Epithelial cell of proximal tubule (primary cell): ENCODE measurements around the gene DPYSL4. TPM values are rescaled to one million over a fixed set of nuclear protein-coding genes. Genes with fewer than 3 reads are reported as not detected.

ENCODE experiments used
- DNase-seq: peaks from one replicate; pipeline ENCODE4 v3.0.0-alpha.2; 2011; ENCODE audit warnings: low read depth
- H3K4me3 ChIP-seq: 2 replicates; pipeline ENCODE4 v1.5.1; 2011; ENCODE audit warnings: low read depth, mild to moderate bottlenecking, low read length
- total RNA-seq: library from RNA; depleted of rRNA; stranded (reverse); fragments of >200 nt; gene quantifications from 2 replicates; pipeline ENCODE4 v1.2.3, GENCODE V29; 2015
- TF ChIP-seq, protein P1 (sequence below): conservative IDR thresholded peaks from 2 replicates; pipeline ENCODE4 v1.5.1; 2012; ENCODE audit warnings: low read depth, mild to moderate bottlenecking, low read length

DPYSL4 gene
- total RNA-seq, 1 donor from 2014 or later = 3.3 TPM

DNA sequence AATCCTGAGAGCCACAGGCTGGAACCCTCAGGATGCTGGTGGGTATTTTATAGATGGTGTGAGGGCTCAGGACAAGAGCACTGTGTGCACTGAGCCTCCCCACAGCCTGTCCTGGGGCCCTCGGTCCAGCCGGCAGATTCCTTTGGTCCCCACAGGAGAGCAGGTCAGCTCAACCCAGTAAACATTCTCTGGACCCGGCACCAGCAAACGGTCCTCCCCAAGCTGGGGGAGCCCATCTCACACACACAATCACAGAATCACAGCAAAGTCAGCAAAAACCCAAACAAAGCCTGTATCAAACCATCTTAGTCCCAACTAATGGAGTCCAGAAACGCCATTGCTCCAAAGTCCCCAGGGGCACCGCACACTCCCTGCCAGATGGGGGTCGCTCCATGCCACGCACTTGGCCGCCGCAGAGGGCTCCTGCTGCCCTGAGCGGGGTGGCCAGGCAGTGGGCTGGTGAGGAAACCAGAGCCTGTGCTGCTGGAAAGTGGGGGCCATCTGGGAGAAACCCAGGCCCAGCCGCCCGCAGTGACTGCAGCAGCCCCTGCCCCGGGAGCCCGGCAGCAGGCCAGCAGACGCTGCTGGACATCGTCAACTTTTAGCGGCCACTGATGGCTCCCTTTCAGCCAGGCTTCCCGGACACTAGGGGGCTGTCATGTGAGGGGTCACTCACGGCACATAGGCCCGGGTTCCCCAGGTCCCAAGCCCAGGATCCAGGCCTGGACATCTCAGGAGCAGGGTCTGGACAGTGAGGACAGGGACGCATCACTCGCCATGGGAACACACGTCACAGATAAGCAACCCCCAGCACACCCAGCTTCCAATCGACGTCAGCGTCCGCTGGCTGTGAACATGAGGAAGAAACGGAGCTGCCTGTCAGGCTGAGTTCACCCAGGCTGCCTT is 52.6 kb downstream of the DPYSL4 start:
- DNase-seq = no peak
- H3K4me3 ChIP-seq = no peak overlapping the region
- TF ChIP-seq, protein P1, sequence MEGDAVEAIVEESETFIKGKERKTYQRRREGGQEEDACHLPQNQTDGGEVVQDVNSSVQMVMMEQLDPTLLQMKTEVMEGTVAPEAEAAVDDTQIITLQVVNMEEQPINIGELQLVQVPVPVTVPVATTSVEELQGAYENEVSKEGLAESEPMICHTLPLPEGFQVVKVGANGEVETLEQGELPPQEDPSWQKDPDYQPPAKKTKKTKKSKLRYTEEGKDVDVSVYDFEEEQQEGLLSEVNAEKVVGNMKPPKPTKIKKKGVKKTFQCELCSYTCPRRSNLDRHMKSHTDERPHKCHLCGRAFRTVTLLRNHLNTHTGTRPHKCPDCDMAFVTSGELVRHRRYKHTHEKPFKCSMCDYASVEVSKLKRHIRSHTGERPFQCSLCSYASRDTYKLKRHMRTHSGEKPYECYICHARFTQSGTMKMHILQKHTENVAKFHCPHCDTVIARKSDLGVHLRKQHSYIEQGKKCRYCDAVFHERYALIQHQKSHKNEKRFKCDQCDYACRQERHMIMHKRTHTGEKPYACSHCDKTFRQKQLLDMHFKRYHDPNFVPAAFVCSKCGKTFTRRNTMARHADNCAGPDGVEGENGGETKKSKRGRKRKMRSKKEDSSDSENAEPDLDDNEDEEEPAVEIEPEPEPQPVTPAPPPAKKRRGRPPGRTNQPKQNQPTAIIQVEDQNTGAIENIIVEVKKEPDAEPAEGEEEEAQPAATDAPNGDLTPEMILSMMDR = no peak

DNA sequence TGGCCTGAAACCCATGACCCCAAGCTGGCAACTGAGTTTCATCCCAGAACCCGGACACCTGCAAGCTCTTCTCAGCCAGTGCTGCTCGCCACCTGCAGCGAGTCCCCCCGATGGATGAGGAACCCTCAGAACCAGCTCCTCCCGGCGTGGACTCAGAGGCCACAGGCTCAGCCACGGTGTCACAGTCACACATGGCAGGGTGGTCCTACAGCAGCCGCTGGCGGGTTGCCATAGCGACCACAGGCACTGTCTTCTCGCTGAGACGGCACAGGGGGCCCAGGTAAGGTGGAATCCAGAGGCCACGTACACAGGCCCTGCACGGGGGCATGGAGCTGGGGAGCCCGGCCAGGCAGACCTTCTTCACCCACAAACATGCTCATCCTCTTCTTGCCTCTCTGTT is 53.4 kb downstream of the DPYSL4 start:
- H3K4me3 ChIP-seq = no peak overlapping the region
- TF ChIP-seq, protein P1 = no peak
- DNase-seq = no peak

DNA sequence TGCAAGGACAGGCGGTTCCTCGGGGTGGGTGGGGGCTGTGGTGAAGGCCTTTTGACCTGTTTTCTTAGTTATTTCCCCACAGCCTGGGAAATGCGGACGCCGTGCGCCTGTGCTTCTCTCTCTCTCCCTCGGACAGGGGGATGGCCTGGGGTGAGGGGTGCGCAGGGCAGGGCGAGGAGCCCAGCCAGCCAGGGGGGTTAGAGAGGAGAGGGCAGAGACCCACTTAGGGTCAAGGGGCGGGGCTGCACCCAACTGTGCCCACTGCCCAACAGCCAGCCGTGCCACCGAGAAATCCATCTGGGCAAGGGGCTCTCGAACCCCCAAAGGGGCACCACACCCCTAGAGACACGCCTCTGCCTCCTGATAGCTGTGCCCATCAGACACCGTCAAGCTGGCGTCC is 53.8 kb downstream of the DPYSL4 start:
- TF ChIP-seq, protein P1 = no peak
- no peak overlapping the region for H3K4me3 ChIP-seq
- DNase-seq = no peak

DNA sequence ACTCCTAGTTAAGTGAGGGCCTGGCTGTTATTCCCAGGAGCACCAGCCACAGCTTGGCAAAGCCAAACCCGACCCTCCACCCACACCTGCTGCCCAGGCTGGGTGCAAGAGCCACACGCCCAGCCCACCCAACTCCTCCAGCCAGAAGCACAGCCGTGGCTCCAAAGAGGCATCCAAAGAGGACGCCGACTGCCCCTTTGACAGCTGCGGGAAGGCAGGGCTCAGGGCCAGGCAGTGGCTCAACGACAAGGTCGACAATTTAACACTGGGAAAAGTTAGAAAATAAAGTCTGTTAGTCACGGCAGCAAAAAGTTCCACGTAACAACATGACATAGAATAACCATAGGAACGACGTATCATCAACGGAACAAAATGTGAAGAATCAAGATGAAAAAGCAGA is 54.3 kb downstream of the DPYSL4 start:
- TF ChIP-seq, protein P1 = no peak
- no peak for DNase-seq
- no peak overlapping the region for H3K4me3 ChIP-seq

DNA sequence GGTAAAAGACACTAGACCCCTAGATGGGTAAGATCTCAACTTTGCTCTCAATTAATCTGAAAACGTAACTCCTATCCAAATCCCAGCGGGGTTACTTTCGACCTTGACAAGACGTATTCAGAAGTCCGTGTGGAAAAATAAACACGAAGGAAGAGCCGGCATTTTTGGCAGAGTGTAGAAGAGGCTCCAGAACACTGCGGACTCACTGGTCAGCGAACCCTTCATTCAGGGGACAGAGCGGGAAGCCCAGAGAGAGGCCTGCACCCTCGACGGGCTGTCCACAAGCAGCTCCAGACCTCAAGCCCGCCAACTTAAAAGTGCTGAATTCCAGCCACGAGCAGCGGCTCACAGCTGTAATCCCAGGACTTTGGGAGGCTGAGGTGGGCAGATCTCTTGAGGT is 54.7 kb downstream of the DPYSL4 start:
- no peak overlapping the region for H3K4me3 ChIP-seq
- TF ChIP-seq, protein P1 = no peak
- DNase-seq = no peak

DNA sequence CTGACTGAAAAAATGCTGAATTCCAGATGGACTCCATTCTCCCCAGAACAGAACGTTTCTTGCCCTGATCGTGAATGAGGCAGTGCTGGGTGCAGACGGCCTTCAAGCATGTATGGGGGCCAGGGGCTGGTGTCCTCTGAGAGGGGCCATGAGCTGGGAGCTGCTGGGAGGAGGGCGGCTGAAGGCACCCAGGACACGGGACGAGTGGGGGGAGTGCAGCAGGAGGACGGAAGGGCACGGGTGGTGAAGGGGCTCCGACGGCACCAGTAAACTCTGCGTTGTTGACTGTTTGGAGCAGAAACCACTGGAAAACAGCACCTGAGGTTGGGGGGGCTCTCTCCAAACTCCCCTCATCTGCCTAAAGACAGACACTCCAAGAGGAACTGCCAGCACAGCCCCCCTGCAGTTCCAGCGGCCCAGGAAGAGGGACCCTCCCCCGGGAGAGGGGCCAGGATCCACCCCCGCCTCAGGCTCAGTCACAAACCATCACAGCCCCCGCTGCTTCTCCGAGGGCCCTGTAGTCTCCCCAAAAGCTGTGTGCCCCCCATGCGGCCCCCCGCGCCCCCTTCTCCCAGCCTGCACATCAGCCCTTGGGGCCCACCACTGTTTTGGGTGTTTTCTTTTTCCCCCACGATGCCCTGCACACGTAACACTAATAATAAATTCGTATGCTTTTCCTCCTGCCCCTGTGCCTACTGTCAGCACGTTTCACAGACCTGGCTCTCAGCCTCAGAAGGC is 55.5 kb downstream of the DPYSL4 start:
- TF ChIP-seq, protein P1 = no peak

DNA sequence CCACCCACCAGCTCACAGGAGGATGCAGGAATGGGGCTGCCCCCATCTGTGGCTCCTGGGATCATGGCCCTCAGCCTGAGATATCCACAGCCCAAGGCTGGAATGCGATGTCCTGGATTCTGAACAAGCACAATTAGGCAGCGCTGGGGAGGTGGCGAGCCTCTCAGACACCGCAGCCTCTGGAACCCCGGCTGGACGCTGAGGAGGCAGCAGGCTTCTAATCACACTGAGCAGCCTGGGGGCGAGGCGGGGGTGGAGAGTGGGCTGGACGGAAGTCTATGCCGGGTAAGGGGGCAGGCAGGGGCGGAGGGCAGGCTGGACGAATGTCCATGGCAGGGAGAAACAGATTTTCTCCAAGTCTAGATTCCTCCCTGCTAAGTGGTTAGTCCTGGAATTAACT is 56.4 kb downstream of the DPYSL4 start:
- TF ChIP-seq, protein P1 = no peak
- DNase-seq = no peak
- H3K4me3 ChIP-seq = no peak overlapping the region

More for the DNA sequence above, 55.5 kb downstream of the DPYSL4 start:
- H3K4me3 ChIP-seq = no peak overlapping the region
- DNase-seq = no peak
